ENCODE results near the gene DLG1. TPM values are rescaled to one million over a fixed set of nuclear protein-coding genes. Genes with fewer than 3 reads are reported as not detected.

DLG1 gene
- total and polyA plus RNA-seq, 2 of the 4 experiments (the other 2 are of a cell fraction), result 21.2 to 57.7 TPM

- ChIA-PET POLR2A (ENCODE audit: unreplicated experiment) (no interaction called here), CTCF (interaction anchor here (0.9 kb wide), 1 partner anchor 130 kb away, joined by 3 read pairs; no protein-coding TSS in a partner anchor)
- no peak for TF ChIP-seq FOS (IDR thresholded peaks at IDR 0.05; ENCODE audit: low read depth, low read length)
- TF ChIP-seq ELK1 (IDR thresholded peaks at IDR 0.05; ENCODE audit: borderline replicate concordance, low read depth, low read length), result no peak
- TF ChIP-seq, protein P1, sequence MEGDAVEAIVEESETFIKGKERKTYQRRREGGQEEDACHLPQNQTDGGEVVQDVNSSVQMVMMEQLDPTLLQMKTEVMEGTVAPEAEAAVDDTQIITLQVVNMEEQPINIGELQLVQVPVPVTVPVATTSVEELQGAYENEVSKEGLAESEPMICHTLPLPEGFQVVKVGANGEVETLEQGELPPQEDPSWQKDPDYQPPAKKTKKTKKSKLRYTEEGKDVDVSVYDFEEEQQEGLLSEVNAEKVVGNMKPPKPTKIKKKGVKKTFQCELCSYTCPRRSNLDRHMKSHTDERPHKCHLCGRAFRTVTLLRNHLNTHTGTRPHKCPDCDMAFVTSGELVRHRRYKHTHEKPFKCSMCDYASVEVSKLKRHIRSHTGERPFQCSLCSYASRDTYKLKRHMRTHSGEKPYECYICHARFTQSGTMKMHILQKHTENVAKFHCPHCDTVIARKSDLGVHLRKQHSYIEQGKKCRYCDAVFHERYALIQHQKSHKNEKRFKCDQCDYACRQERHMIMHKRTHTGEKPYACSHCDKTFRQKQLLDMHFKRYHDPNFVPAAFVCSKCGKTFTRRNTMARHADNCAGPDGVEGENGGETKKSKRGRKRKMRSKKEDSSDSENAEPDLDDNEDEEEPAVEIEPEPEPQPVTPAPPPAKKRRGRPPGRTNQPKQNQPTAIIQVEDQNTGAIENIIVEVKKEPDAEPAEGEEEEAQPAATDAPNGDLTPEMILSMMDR (conservative IDR thresholded peaks at IDR 0.05; ENCODE audit: low read depth, low read length), result no peak
- no peak for TF ChIP-seq MAFK (IDR thresholded peaks at IDR 0.05; ENCODE audit: low read depth, low read length)
- TF ChIP-seq CEBPB (IDR thresholded peaks at IDR 0.05; ENCODE audit: low read depth, low read length), result no peak
- no peak for TF ChIP-seq RFX5 (IDR thresholded peaks at IDR 0.05; ENCODE audit: low read depth, low read length)
- no peak for TF ChIP-seq RCOR1 (IDR thresholded peaks at IDR 0.05; ENCODE audit: insufficient replicate concordance, low read length)
- TF ChIP-seq MXI1 (IDR thresholded peaks at IDR 0.05; ENCODE audit: borderline replicate concordance, low read depth, low read length), result no peak
- Histone ChIP-seq H3K9me3 (ENCODE audit: control insufficient read depth, insufficient read depth, low read length) (no peaks in the 10 kb centered on the region), H4K8ac (ENCODE audit: low read depth in 2 of 2, low read length in 2 of 2) (no peak overlapping the region), H2AK5ac (ENCODE audit: low read depth, low read length) (no peak overlapping the region), H3K9ac (ENCODE audit: low read depth, low read length) (no peak overlapping the region), H2BK20ac (ENCODE audit: low read depth, low read length) (no peak overlapping the region), H3K36me3 (ENCODE audit: control insufficient read depth, insufficient read depth, low read length) (no peaks in the 10 kb centered on the region), H4K91ac (ENCODE audit: insufficient read depth, low read depth, low read length) (no peak overlapping the region), H3K79me1 (ENCODE audit: low read depth in 1 of 2, low read length in 2 of 2) (no peaks in the 10 kb centered on the region), H3K4me2 (ENCODE audit: low read depth, low read length) (no peak overlapping the region), H2AFZ (replicated peaks; ENCODE audit: low read length, poor library complexity) (no peak overlapping the region), H3K27ac (ENCODE audit: insufficient read depth, low read length) (no peak overlapping the region), H3K56ac (ENCODE audit: extremely low read depth, insufficient read depth, low read length) (no peak overlapping the region), H3K23ac (ENCODE audit: low read depth, low read length) (no peak overlapping the region), H2AK9ac (replicated peaks; ENCODE audit: low read depth, low read length, poor library complexity) (no peak overlapping the region), H3K4me3 (ENCODE audit: insufficient read depth, low read depth, low read length) (no peak overlapping the region), H3K4ac (ENCODE audit: low read depth, low read length) (no peak overlapping the region), H3K9me1 (ENCODE audit: insufficient read depth, low read length) (no peaks in the 10 kb centered on the region; the same call in 1 of the 2 replicates), H3K18ac (ENCODE audit: low read depth, low read length) (no peak overlapping the region), H3K4me1 (ENCODE audit: control insufficient read depth, insufficient read depth, low read length) (peaks cover 6% of the 10 kb centered on the region; the same call in 1 of the 2 replicates), H2BK120ac (ENCODE audit: low read depth, low read length) (no peak overlapping the region), H2BK5ac (ENCODE audit: low read depth, low read length, poor library complexity, severe bottlenecking) (no peak overlapping the region), H4K20me1 (ENCODE audit: insufficient read depth, low read length) (no peaks in the 10 kb centered on the region), H3K14ac (replicated peaks; ENCODE audit: low read depth, low read length) (no peak overlapping the region), H4K5ac (ENCODE audit: low read depth, low read length) (no peak overlapping the region), H2BK15ac (ENCODE audit: low read depth, low read length) (no peak overlapping the region), H3K27me3 (ENCODE audit: control insufficient read depth, insufficient read depth, low read length) (peaks cover 23% of the 10 kb centered on the region)
- intact Hi-C loops (cut with micrococcal nuclease) (no loop called here), dilution Hi-C loops (cut with HindIII; ENCODE audit: low sequenced_read_pairs, unreplicated experiment) (no loop called here), in situ Hi-C loops (cut with MboI; ENCODE audit: low sequenced_read_pairs) (no loop called here)
- DNase-seq (no peak), ATAC-seq (ENCODE audit: low read depth) (no peak)
- no CpG with 5 or more reads among the region's 5 CpGs for WGBS, 2 experiments (ENCODE audit: extremely low coverage in 2 of 2, insufficient read length in 1 of 2)
- no TSS peak for BruUV-seq (replicated peaks)
These were observed 38.8 kb upstream of the DLG1 start for GRCh38 chr3:197337214-197337613.

Data from IMR-90 (cell line).